IPS-15b (cell line): Measurements from ENCODE around the gene SZT2.
"Not testable (repeated sequence)": the region's sequence is repeated elsewhere in the genome, so short reads cannot be mapped to it uniquely, and the experiment has no call there.

Source experiments
- H3K27me3 ChIP-seq: one replicate; pipeline ENCODE4 v1.6.1; 2013; ENCODE audit warnings: low read length; ENCODE audit not compliant: control insufficient read depth, insufficient read depth
- H3K36me3 ChIP-seq: one replicate; pipeline ENCODE4 v1.6.1; 2013; ENCODE audit warnings: low read length; ENCODE audit not compliant: control insufficient read depth, insufficient read depth
- H3K4me1 ChIP-seq: one replicate; pipeline ENCODE4 v1.6.1; 2013; ENCODE audit warnings: mild to moderate bottlenecking, low read length; ENCODE audit not compliant: control insufficient read depth, insufficient read depth
- H3K4me3 ChIP-seq: one replicate; pipeline ENCODE4 v1.5.1; 2013; ENCODE audit warnings: low read depth, low read length
- H3K9ac ChIP-seq: one replicate; pipeline ENCODE4 v1.6.1; 2013; ENCODE audit warnings: low read depth, mild to moderate bottlenecking, low read length
- H3K9me3 ChIP-seq: one replicate; pipeline ENCODE4 v1.6.1; 2013; ENCODE audit warnings: mild to moderate bottlenecking, low read length; ENCODE audit not compliant: control insufficient read depth, insufficient read depth

The SZT2 gene

GRCh38 chr1:43455213-43455889 is 65.7 kb downstream of the SZT2 start:
- Histone ChIP-seq H3K27me3 (no peaks in the 10 kb centered on the region), H3K36me3 (peaks cover 15% of the 10 kb centered on the region), H3K9ac (no peak overlapping the region), H3K4me1 (peaks cover 6% of the 10 kb centered on the region), H3K9me3 (no peaks in the 10 kb centered on the region), H3K4me3 (no peak overlapping the region)

GRCh38 chr1:43458379-43458778 is 68.7 kb downstream of the SZT2 start:
- H3K27me3 ChIP-seq = not testable (repeated sequence)

GRCh38 chr1:43460988-43461693 is 71.4 kb downstream of the SZT2 start:
- peaks cover 3% of the 10 kb centered on the region for H3K36me3 ChIP-seq
- H3K9ac ChIP-seq = no peak overlapping the region
- H3K27me3 ChIP-seq = no peaks in the 10 kb centered on the region

More at GRCh38 chr1:43458379-43458778, 68.7 kb downstream of the SZT2 start:
- not testable (repeated sequence) for H3K4me3 ChIP-seq, H3K36me3 ChIP-seq, H3K9me3 ChIP-seq, H3K4me1 ChIP-seq, H3K9ac ChIP-seq

GRCh38 chr1:43463479-43463878 is 73.8 kb downstream of the SZT2 start:
- no peak overlapping the region for H3K9ac ChIP-seq
- no peaks in the 10 kb centered on the region for H3K27me3 ChIP-seq
- no peaks in the 10 kb centered on the region for H3K9me3 ChIP-seq
- H3K4me3 ChIP-seq = no peak overlapping the region
- peaks cover 3% of the 10 kb centered on the region for H3K36me3 ChIP-seq
- no peaks in the 10 kb centered on the region for H3K4me1 ChIP-seq

More at GRCh38 chr1:43460988-43461693, 71.4 kb downstream of the SZT2 start:
- Histone ChIP-seq H3K9me3 (no peaks in the 10 kb centered on the region), H3K4me3 (no peak overlapping the region), H3K4me1 (no peaks in the 10 kb centered on the region)

GRCh38 chr1:43464681-43465504 is 75.2 kb downstream of the SZT2 start:
- Histone ChIP-seq H3K4me1 (no peaks in the 10 kb centered on the region), H3K36me3 (peaks cover 3% of the 10 kb centered on the region), H3K9ac (no peak overlapping the region), H3K27me3 (no peaks in the 10 kb centered on the region), H3K9me3 (no peaks in the 10 kb centered on the region), H3K4me3 (no peak overlapping the region)

GRCh38 chr1:43465505-43466067 is 75.9 kb downstream of the SZT2 start:
- no peaks in the 10 kb centered on the region for H3K4me1 ChIP-seq
- no peak overlapping the region for H3K9ac ChIP-seq
- H3K9me3 ChIP-seq = no peaks in the 10 kb centered on the region
- H3K36me3 ChIP-seq = peaks cover 3% of the 10 kb centered on the region
- H3K27me3 ChIP-seq = no peaks in the 10 kb centered on the region
- no peak overlapping the region for H3K4me3 ChIP-seq

- Histone ChIP-seq H3K36me3 (peaks cover 3% of the 10 kb centered on the region), H3K4me1 (no peaks in the 10 kb centered on the region), H3K9ac (no peak overlapping the region), H3K27me3 (no peaks in the 10 kb centered on the region), H3K9me3 (no peaks in the 10 kb centered on the region), H3K4me3 (no peak overlapping the region)
These were observed 76.7 kb downstream of the SZT2 start for GRCh38 chr1:43466403-43466802.

GRCh38 chr1:43468414-43468813 is 78.7 kb downstream of the SZT2 start:
- Histone ChIP-seq H3K4me1 (peaks cover 8% of the 10 kb centered on the region), H3K9me3 (no peaks in the 10 kb centered on the region), H3K36me3 (no peaks in the 10 kb centered on the region), H3K9ac (no peak overlapping the region), H3K4me3 (no peak overlapping the region), H3K27me3 (no peaks in the 10 kb centered on the region)

- Histone ChIP-seq H3K27me3 (no peaks in the 10 kb centered on the region), H3K9me3 (no peaks in the 10 kb centered on the region), H3K4me1 (peaks cover 8% of the 10 kb centered on the region)
These were observed 80.2 kb downstream of the SZT2 start for GRCh38 chr1:43469932-43470331.

GRCh38 chr1:43472087-43472462 is 82.4 kb downstream of the SZT2 start:
- Histone ChIP-seq H3K9me3 (no peaks in the 10 kb centered on the region), H3K27me3 (no peaks in the 10 kb centered on the region), H3K4me1 (peaks cover 8% of the 10 kb centered on the region), H3K36me3 (no peaks in the 10 kb centered on the region), H3K4me3 (no peak overlapping the region), H3K9ac (no peak overlapping the region)

More at GRCh38 chr1:43469932-43470331, 80.2 kb downstream of the SZT2 start:
- H3K36me3 ChIP-seq = no peaks in the 10 kb centered on the region
- H3K4me3 ChIP-seq = no peak overlapping the region
- H3K9ac ChIP-seq = no peak overlapping the region

- H3K36me3 ChIP-seq, H3K9ac ChIP-seq, H3K9me3 ChIP-seq, H3K27me3 ChIP-seq, H3K4me3 ChIP-seq, H3K4me1 ChIP-seq: not testable (repeated sequence)
These were observed 82.9 kb downstream of the SZT2 start for GRCh38 chr1:43472463-43473151.
